HG03460 (cell line): Measurements from ENCODE around the gene ZMAT5.
"Not testable (repeated sequence)": the region's sequence is repeated elsewhere in the genome, so short reads cannot be mapped to it uniquely, and the experiment has no call there.

Experiments used
- ATAC-seq: cut with Tn5 transposase; IDR thresholded peaks from one replicate; pipeline ENCODE4 v1.9.1; 2021; ENCODE audit not compliant: unreplicated experiment

The ZMAT5 gene

GRCh38 chr22:29754658-29755395 lies 12.0 kb downstream of the ZMAT5 start:
- not testable (repeated sequence) for ATAC-seq

GRCh38 chr22:29753808-29754657 lies 12.8 kb downstream of the ZMAT5 start:
- ATAC-seq, result no peak

- no peak for ATAC-seq
Observed at GRCh38 chr22:29751669-29752068, 15.1 kb downstream of the ZMAT5 start.

- ATAC-seq, result no peak
Observed at GRCh38 chr22:29750559-29751538, 16.0 kb downstream of the ZMAT5 start.

- ATAC-seq, result no peak
Observed at GRCh38 chr22:29750029-29750428, 16.8 kb downstream of the ZMAT5 start.

- ATAC-seq, result no peak
Observed at GRCh38 chr22:29748248-29748893, 18.4 kb downstream of the ZMAT5 start.

GRCh38 chr22:29747832-29748231 lies 19.0 kb downstream of the ZMAT5 start:
- ATAC-seq, result no peak

GRCh38 chr22:29744902-29745301 lies 21.9 kb downstream of the ZMAT5 start:
- ATAC-seq, result no peak

- ATAC-seq, result no peak
Observed at GRCh38 chr22:29742326-29742725, 24.5 kb downstream of the ZMAT5 start.

GRCh38 chr22:29741926-29742325 lies 24.9 kb downstream of the ZMAT5 start:
- ATAC-seq, result no peak

GRCh38 chr22:29740216-29740615 lies 26.6 kb downstream of the ZMAT5 start:
- no peak for ATAC-seq

GRCh38 chr22:29739346-29739875 lies 27.4 kb downstream of the ZMAT5 start:
- no peak for ATAC-seq

GRCh38 chr22:29738118-29738815 lies 28.5 kb downstream of the ZMAT5 start:
- ATAC-seq, result no peak

GRCh38 chr22:29737251-29738117 lies 29.3 kb downstream of the ZMAT5 start:
- no peak for ATAC-seq

- no peak for ATAC-seq
Observed at GRCh38 chr22:29735416-29735815, 31.4 kb downstream of the ZMAT5 start.

- ATAC-seq, result no peak
Observed at GRCh38 chr22:29734838-29735237, 32.0 kb downstream of the ZMAT5 start.

GRCh38 chr22:29734406-29734805 lies 32.4 kb downstream of the ZMAT5 start:
- ATAC-seq, result no peak

- ATAC-seq, result no peak
Observed at GRCh38 chr22:29733362-29734201, 33.2 kb downstream of the ZMAT5 start.
